ENCODE data around the gene IER5L.
"Not testable (repeated sequence)": the region's sequence is repeated elsewhere in the genome, so short reads cannot be mapped to it uniquely, and the experiment has no call there.

The IER5L gene

DNA sequence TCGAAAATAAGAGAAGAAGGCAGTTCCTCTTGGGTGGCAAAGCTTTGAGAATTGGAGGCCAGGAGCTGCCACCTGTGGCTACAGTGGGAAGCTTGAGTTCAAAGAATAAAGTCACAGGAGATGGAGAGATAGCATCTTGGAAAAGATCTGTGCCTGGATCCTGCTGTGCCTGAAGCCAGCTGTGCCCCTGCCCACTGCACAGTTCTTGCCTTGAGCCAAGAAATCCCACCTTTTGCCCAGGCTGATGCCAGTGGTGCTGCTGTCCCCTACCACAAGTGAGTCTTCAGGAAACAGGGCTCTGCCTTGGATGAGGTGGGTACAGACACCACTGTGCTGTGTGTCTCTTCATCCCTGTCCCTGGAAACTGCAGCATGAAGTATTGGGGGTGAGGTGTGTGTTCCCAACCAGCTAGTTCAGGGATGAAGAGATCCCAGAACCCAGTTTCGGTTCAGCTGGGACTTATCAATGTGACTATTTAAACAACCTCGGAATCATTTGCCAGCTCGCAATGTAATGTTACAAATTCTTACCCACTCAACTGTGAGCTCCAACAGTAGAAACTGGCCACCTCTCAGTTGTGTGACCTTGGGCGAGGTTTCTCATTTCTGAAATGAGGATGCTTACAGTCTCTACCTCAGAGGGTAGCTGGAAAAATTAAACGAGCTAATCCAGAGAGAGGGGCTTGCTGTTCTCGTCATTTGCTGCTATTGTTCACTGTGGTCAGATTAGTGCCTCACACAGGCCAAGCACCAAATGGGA, 5.9 kb downstream of the IER5L start:
- TF ChIP-seq CTCF (IDR thresholded peaks at IDR 0.05; ENCODE audit: borderline replicate concordance, insufficient read depth, low read depth, low read length) = no peak
- no peak overlapping the region for H3K4me3 ChIP-seq (ENCODE audit: low read depth, low read length)

DNA sequence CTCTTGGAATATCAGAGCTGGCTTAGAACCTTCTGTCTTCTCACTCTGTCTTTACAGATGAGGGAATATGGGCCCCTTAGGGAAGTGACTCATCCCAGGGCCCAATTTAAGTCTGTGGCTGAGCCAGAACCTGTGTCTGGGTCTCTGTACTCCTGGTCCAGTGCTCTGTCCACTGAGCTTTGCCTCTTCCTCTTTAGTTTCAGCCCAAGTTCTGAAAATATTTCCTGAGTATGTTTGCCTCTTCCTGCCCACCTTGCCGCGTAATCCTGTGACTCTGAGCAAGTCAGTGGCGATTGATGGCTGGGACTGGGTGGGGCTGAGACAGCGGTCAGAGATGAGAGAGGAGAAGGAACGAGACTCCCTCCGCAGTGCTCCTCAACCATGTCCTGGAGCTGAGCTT, 7.8 kb downstream of the IER5L start:
- no peak for TF ChIP-seq CTCF (IDR thresholded peaks at IDR 0.05; ENCODE audit: borderline replicate concordance, insufficient read depth, low read depth, low read length)
- no peak overlapping the region for H3K4me3 ChIP-seq (ENCODE audit: low read depth, low read length)

DNA sequence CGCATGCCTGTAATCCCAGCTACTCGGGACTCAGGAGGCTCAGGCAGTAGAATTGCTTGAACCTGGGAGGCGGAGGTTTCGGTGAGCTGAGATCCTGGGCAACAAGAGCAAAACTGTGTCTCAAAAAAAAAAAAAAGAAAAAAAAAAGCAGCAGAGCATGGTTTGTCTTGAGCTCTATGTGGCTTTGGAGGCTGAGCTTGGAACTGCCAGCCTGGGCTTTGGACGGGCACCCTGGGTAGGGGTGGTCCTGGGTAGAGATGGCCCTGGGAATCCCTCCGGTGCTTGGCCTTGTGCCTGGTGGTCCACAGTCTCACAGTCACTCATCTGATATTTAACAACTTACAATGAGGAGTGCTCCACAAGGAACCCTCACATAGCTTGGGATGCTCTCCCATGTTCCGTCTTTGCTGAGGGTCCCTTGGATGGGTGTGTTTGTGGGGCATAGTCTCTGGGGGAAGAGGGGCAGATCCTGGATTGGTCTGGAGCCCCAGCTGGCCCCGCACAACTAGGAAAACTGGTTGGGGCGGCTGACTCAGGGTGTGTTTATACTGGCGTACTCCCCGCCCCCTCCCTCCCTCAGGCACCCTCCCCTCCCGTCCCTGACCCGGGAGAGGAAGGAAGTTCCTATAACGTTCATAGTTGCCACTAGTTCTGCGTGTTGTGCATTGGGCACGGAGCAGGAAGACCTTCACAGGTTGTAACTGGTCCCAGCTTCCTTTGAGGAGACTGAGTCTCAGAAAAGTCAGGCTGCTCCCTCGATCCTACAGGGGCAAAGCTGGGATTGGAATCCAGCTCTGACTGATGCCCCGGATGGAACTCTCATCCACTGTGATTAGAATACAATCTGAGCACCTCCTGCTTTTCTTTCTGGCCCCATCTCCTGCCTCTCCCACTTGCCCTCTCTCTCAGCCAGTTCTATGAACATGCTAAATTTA, 11.2 kb downstream of the IER5L start:
- H3K4me3 ChIP-seq (ENCODE audit: low read depth, low read length) = no peak overlapping the region
- TF ChIP-seq CTCF (IDR thresholded peaks at IDR 0.05; ENCODE audit: borderline replicate concordance, insufficient read depth, low read depth, low read length) = no peak

GRCh38 chr9:129165198-129165597, 12.9 kb downstream of the IER5L start:
- no peak overlapping the region for H3K4me3 ChIP-seq (ENCODE audit: low read depth, low read length)
- no peak for TF ChIP-seq CTCF (IDR thresholded peaks at IDR 0.05; ENCODE audit: borderline replicate concordance, insufficient read depth, low read depth, low read length)

- no peak for TF ChIP-seq CTCF (IDR thresholded peaks at IDR 0.05; ENCODE audit: borderline replicate concordance, insufficient read depth, low read depth, low read length)
- H3K4me3 ChIP-seq (ENCODE audit: low read depth, low read length) = no peak overlapping the region
These were observed 13.7 kb downstream of the IER5L start for GRCh38 chr9:129164246-129164930.

DNA sequence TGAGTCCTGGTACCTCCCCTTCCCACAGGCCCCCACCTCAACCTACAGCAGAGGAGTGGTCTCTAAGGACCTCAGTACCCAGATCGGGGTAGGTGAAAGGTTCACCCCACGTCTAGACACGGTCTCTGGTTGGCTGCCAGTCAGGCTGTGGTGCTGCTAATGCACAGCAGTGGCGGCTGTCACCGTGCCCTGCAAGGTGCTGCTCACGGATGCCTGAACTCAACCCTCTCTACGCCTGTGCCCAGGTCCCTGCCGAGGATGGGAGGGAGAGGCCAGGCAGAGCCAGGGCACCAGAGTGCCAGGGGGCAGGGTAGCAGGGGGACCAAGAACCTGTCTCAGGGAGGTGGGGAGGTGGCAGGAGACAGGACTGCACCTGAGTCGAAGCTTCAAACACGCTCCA, 14.3 kb downstream of the IER5L start:
- H3K4me3 ChIP-seq (ENCODE audit: low read depth, low read length) = no peak overlapping the region
- TF ChIP-seq CTCF (IDR thresholded peaks at IDR 0.05; ENCODE audit: borderline replicate concordance, insufficient read depth, low read depth, low read length) = no peak

DNA sequence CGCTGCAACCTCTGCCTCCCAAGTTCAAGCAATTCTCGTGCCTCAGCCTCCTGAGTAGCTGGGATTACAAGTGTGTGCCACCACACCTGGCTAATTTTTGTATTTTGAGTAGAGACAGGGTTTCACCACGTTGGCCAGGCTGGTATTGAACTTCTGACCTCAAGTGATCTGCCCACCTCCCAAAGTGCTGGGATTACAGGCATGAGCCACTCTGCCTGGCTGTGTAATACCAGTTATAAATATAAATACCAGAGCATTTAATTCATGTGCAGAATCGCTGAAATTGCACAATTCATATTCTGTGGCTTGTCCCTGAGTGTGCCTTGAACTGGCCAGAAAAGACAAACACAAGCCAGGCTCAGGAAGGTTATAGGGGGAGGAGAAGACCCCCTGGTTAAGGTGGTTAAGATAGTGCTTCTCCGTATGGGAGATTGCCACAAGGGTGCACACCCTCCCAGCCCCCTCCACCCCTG, 14.8 kb downstream of the IER5L start:
- not testable (repeated sequence) for H3K4me3 ChIP-seq (ENCODE audit: low read depth, low read length)
